SK-N-SH (cell line): ENCODE data around the gene SNX8. TPM values are rescaled to one million over a fixed set of nuclear protein-coding genes. Genes with fewer than 3 reads are reported as not detected.

Source experiments
- CTCF ChIA-PET: fragments of 300-600, 350-600 bp; formaldehyde crosslinking; extraction: SDS; loops from one replicate; lab custom pipeline; 2021; lab: Yijun Ruan, JAX
- POLR2A ChIA-PET: fragments of 350-600 bp; sonication (Branson Sonifier 250); formaldehyde crosslinking; extraction: SDS; loops from one replicate; lab custom pipeline; 2020; ENCODE audit warnings: antibody characterized with exemption, inconsistent platforms; lab: Yijun Ruan, JAX
- DNase-seq: peaks from one replicate; pipeline ENCODE4 v3.0.0; 2012
- H2AFZ ChIP-seq: fragments of 200-600 bp; sonication (generic); 2 replicates; pipeline ENCODE4 v1.8.1; 2016; ENCODE audit warnings: antibody characterized with exemption, mild to moderate bottlenecking, low read depth
- H3F3A ChIP-seq: fragments of 200-600 bp; sonication (generic); replicated peaks from 2 replicates; pipeline ENCODE3; 2016; ENCODE audit warnings: antibody characterized with exemption, mild to moderate bottlenecking; ENCODE audit not compliant: insufficient read depth
- H3K27ac ChIP-seq, 2 experiments: fragments of 200-500 bp in 1 of 2; fragments of 200-600 bp in 1 of 2; sonication (Bioruptor generic) in 1 of 2; sonication (generic), shearing (Covaris generic) in 1 of 2; 2 replicates each; pipeline versions ENCODE4 v1.5.1 to v1.6.1; 2014 to 2016; ENCODE audit warnings: low read depth in 2 of 2, inconsistent platforms in 1 of 2, low read length in 1 of 2, mild to moderate bottlenecking in 1 of 2, mixed read lengths in 1 of 2
- H3K27me3 ChIP-seq: fragments of 200-600 bp; sonication (generic), shearing (Covaris generic); 2 replicates; pipeline ENCODE4 v1.6.1; 2016; ENCODE audit warnings: mixed run types; ENCODE audit not compliant: insufficient read depth
- H3K36me3 ChIP-seq, 2 experiments: fragments of 200-500 bp in 1 of 2; fragments of 200-600 bp in 1 of 2; sonication (Bioruptor generic) in 1 of 2; sonication (generic) in 1 of 2; replicated peaks in 1 of 2; 2 replicates each; pipeline versions ENCODE3 to v1.5.1; 2014 to 2016; ENCODE audit warnings: low read length in 1 of 2, mild to moderate bottlenecking in 1 of 2; ENCODE audit not compliant: insufficient read depth in 2 of 2, control insufficient read depth in 1 of 2
- H3K4me1 ChIP-seq, 2 experiments: fragments of 200-500 bp in 1 of 2; fragments of 200-600 bp in 1 of 2; sonication (Bioruptor generic) in 1 of 2; sonication (generic), shearing (Covaris generic) in 1 of 2; 2 replicates each; pipeline versions ENCODE4 v1.5.1 to v1.6.1; 2014 to 2016; ENCODE audit warnings: low read depth in 1 of 2, low read length in 1 of 2, mixed run types in 1 of 2; ENCODE audit not compliant: insufficient read depth in 2 of 2, control insufficient read depth in 1 of 2
- H3K4me2 ChIP-seq: fragments of 200-600 bp; sonication (generic), shearing (Covaris generic); 2 replicates; pipeline ENCODE4 v1.6.1; 2017; ENCODE audit warnings: mixed run types
- H3K4me3 ChIP-seq, 2 experiments: fragments of 200-500 bp in 1 of 2; fragments of 200-600 bp in 1 of 2; sonication (Bioruptor generic) in 1 of 2; sonication (generic), shearing (Covaris generic) in 1 of 2; 2 replicates each; pipeline versions ENCODE4 v1.5.1 to v1.8.1; 2014 to 2016; ENCODE audit warnings: low read depth in 2 of 2, inconsistent platforms in 1 of 2, low read length in 1 of 2, mild to moderate bottlenecking in 1 of 2, mixed read lengths in 1 of 2, moderate library complexity in 1 of 2
- H3K79me2 ChIP-seq: fragments of 200-600 bp; sonication (generic); 2 replicates; pipeline ENCODE4 v1.8.1; 2017; ENCODE audit warnings: mild to moderate bottlenecking; ENCODE audit not compliant: insufficient read depth
- H3K9ac ChIP-seq: fragments of 200-600 bp; sonication (generic); 2 replicates; pipeline ENCODE4 v1.6.1; 2017; ENCODE audit warnings: mixed run types
- H3K9me2 ChIP-seq: fragments of 200-600 bp; sonication (generic); 2 replicates; pipeline ENCODE4 v1.6.1; 2017; ENCODE audit warnings: mixed run types
- H3K9me3 ChIP-seq: fragments of 200-600 bp; sonication (generic); 2 replicates; pipeline ENCODE4 v1.6.1; 2017; ENCODE audit warnings: mixed run types, mild to moderate bottlenecking, moderate library complexity
- H4K20me1 ChIP-seq: fragments of 200-600 bp; sonication (generic); 2 replicates; pipeline ENCODE4 v1.6.1; 2017; ENCODE audit warnings: mild to moderate bottlenecking, mixed run types; ENCODE audit not compliant: insufficient read depth
- CHD2 ChIP-seq: fragments of 150-350 bp; IDR thresholded peaks from 2 replicates; pipeline ENCODE4 v1.6.1; 2018; ENCODE audit warnings: low read length; ENCODE audit not compliant: partially characterized antibody
- FOXM1 ChIP-seq: IDR thresholded peaks from 2 replicates; pipeline ENCODE4 v1.4.0; 2012; ENCODE audit warnings: low read depth, mild to moderate bottlenecking
- NFIC ChIP-seq: IDR thresholded peaks from 2 replicates; pipeline ENCODE4 v1.4.0; 2012; ENCODE audit warnings: borderline replicate concordance
- RFX5 ChIP-seq: IDR thresholded peaks from 2 replicates; pipeline ENCODE4 v1.6.1; 2012; ENCODE audit warnings: mild to moderate bottlenecking, improper control_type of control experiment, low read length
- RXRA ChIP-seq: IDR thresholded peaks from 2 replicates; pipeline ENCODE4 v1.4.0; 2012; ENCODE audit warnings: low read depth, mild to moderate bottlenecking, borderline replicate concordance
- ZBTB33 ChIP-seq: IDR thresholded peaks from 2 replicates; pipeline ENCODE4 v1.4.0; 2012; ENCODE audit warnings: low read depth, borderline replicate concordance
- WGBS: methylation state at CpG from one replicate; pipeline ENCODE4 v1.1.6; 2017; ENCODE audit warnings: low lambda C conversion rate; 5-methylcytosine and 5-hydroxymethylcytosine counted together
- polyA plus RNA-seq, 3 experiments: library from polyadenylated mRNA; depleted of rRNA; stranded (reverse); fragments of >200 nt; gene quantifications; 2 replicates each; pipeline ENCODE4 v1.2.3, GENCODE V29; 2012
- TF ChIP-seq, protein P1 (sequence below): IDR thresholded peaks from 2 replicates; pipeline ENCODE4; 2012
- TF ChIP-seq, protein P2 (sequence below): IDR thresholded peaks from 2 replicates; pipeline ENCODE4 v1.4.0; 2012; ENCODE audit warnings: low read depth, borderline replicate concordance
- TF ChIP-seq, protein P3 (sequence below): fragments of 200-600 bp; sonication (generic); IDR thresholded peaks from 2 replicates; pipeline ENCODE4 v1.6.1; 2017; ENCODE audit warnings: antibody characterized with exemption, mild to moderate bottlenecking, moderate library complexity

Gene SNX8
- polyA plus RNA-seq, 1 of the 3 experiments (the other 2 are of a cell fraction), result 20.6 TPM

GRCh38 chr7:2256306-2257045 lies 57.8 kb downstream of the SNX8 start:
- CTCF ChIA-PET, result interaction anchor here (1.3 kb wide), 1 partner anchor 10 kb away, joined by 3 read pairs; no protein-coding TSS in a partner anchor
- Histone ChIP-seq H4K20me1 (no peaks in the 10 kb centered on the region), H3K36me3 (peaks cover 0 to 20% of the 10 kb centered on the region in 2 experiments), H2AFZ (no peak overlapping the region), H3K27me3 (no peaks in the 10 kb centered on the region), H3K4me2 (no peak overlapping the region), H3K9me3 (no peaks in the 10 kb centered on the region), H3K79me2 (no peaks in the 10 kb centered on the region; the same call in 1 of the 2 replicates), H3F3A (no peaks in the 10 kb centered on the region), H3K4me1 (peaks cover 0 to 8% of the 10 kb centered on the region in 2 experiments; a peak in 1 of 4 replicates), H3K9ac (no peak overlapping the region), H3K4me3 (no peak overlapping the region), H3K9me2 (no peaks in the 10 kb centered on the region), H3K27ac (no peak overlapping the region)
- POLR2A ChIA-PET, result interaction anchor here (0.6 to 1.6 kb wide), 2 partner anchors 86 to 97 kb away, joined by 3 to 5 read pairs; no protein-coding TSS in a partner anchor
- peak; percentile 34 for DNase-seq
- TF ChIP-seq RXRA (no peak), CHD2 (no peak), RFX5 (no peak)
- TF ChIP-seq, protein P1, sequence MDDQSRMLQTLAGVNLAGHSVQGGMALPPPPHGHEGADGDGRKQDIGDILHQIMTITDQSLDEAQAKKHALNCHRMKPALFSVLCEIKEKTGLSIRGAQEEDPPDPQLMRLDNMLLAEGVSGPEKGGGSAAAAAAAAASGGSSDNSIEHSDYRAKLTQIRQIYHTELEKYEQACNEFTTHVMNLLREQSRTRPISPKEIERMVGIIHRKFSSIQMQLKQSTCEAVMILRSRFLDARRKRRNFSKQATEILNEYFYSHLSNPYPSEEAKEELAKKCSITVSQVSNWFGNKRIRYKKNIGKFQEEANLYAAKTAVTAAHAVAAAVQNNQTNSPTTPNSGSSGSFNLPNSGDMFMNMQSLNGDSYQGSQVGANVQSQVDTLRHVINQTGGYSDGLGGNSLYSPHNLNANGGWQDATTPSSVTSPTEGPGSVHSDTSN, result no peak
- TF ChIP-seq, protein P2, sequence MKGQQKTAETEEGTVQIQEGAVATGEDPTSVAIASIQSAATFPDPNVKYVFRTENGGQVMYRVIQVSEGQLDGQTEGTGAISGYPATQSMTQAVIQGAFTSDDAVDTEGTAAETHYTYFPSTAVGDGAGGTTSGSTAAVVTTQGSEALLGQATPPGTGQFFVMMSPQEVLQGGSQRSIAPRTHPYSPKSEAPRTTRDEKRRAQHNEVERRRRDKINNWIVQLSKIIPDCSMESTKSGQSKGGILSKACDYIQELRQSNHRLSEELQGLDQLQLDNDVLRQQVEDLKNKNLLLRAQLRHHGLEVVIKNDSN, result no peak
- 95% methylated on average over 44 of the region's 44 CpGs for WGBS

DNA sequence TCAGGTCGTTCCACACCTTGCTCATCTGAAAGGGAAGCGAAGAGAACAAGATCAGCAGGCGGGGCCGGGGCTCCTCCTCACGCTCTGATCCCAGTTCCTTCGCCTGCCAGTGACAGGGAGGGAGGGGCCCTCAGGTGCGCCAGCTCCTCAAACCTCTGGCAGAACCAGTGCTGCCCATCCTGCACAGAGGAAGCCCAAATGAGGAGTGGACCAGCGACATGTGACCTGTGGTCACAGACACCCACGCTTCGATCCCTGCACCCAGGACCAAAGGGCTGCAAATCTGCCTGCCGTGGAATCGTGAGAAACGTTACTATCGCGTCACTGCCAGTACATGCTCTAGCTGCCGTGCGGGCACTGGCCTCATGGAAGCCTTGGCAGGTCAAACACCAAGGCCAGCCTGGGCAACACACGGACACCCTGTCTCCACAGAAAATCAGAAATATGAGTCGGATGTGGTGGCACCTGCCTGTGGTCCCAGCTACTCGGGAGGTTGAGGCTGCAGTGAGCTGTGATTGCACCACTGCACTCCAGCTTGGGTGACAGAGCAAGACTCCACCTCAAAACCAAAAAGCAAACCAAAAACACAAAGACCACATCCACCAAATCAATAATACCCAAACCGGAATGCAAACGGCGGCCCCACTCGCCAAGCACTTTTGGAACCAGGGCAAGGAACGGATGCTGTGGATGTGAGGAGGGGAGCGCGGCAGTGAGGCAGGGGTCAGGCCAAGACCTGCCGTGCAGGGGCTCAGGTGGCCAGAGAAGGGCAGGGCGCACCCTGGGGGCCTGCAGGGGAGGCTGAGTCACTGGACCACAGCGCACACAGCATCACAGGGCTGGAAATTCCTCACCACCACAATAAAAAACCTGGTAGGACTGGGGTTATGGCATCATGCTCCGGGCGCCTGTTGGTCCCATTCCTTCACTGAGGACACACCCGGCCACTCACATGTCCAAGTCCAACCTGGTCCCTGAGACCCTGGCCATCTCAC lies 58.8 kb downstream of the SNX8 start:
- 92% methylated on average over 32 of the region's 33 CpGs for WGBS
- CTCF ChIA-PET, result interaction anchor here (1.1 to 2.9 kb wide), 3 partner anchors 10 to 93 kb away, joined by 3 to 16 read pairs (median 3); no protein-coding TSS in a partner anchor
- TF ChIP-seq FOXM1 (no peak), NFIC (no peak), ZBTB33 (no peak)
- TF ChIP-seq, protein P3, sequence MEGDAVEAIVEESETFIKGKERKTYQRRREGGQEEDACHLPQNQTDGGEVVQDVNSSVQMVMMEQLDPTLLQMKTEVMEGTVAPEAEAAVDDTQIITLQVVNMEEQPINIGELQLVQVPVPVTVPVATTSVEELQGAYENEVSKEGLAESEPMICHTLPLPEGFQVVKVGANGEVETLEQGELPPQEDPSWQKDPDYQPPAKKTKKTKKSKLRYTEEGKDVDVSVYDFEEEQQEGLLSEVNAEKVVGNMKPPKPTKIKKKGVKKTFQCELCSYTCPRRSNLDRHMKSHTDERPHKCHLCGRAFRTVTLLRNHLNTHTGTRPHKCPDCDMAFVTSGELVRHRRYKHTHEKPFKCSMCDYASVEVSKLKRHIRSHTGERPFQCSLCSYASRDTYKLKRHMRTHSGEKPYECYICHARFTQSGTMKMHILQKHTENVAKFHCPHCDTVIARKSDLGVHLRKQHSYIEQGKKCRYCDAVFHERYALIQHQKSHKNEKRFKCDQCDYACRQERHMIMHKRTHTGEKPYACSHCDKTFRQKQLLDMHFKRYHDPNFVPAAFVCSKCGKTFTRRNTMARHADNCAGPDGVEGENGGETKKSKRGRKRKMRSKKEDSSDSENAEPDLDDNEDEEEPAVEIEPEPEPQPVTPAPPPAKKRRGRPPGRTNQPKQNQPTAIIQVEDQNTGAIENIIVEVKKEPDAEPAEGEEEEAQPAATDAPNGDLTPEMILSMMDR, result no peak
- Histone ChIP-seq H3K79me2 (no peaks in the 10 kb centered on the region; the same call in 1 of the 2 replicates), H4K20me1 (no peaks in the 10 kb centered on the region), H3K4me1 (peaks cover 0 to 2% of the 10 kb centered on the region in 2 experiments; a peak in 1 of 4 replicates), H2AFZ (no peak overlapping the region), H3K9ac (no peak overlapping the region), H3K27ac (no peak overlapping the region), H3K27me3 (no peaks in the 10 kb centered on the region), H3K36me3 (peaks cover 0 to 20% of the 10 kb centered on the region in 2 experiments), H3F3A (peaks cover 4% of the 10 kb centered on the region), H3K4me2 (no peak overlapping the region), H3K4me3 (no peak overlapping the region), H3K9me2 (no peaks in the 10 kb centered on the region), H3K9me3 (no peaks in the 10 kb centered on the region)
- POLR2A ChIA-PET, result interaction anchor here (0.6 kb wide), 1 partner anchor 87 kb away, joined by 3 read pairs; no protein-coding TSS in a partner anchor
- DNase-seq, result peak; percentile 33
